Left hindlimb (tissue), 1 donor: ENCODE measurements around the gene GEMIN8.

Experiments
- DNase-seq: peaks from one replicate; pipeline ENCODE4 v3.0.0-alpha.2; 2018

Gene GEMIN8

GRCh38 chrX:14029425-14030173 lies at the start of gene GEMIN8:
TSS of gene GEMIN8 (minus strand) at chrX:14029892. CDS start at chrX:14021478, 8,414 bp downstream.
- DNase-seq: peak; percentile 90

GRCh38 chrX:14076639-14077038 lies 46.9 kb upstream of the GEMIN8 start:
- no peak for DNase-seq

- DNase-seq: no peak
These were observed 43.9 kb upstream of the GEMIN8 start for GRCh38 chrX:14073556-14073955.

GRCh38 chrX:14073071-14073470 lies 43.4 kb upstream of the GEMIN8 start:
- DNase-seq: no peak

- DNase-seq: no peak
These were observed 36.1 kb upstream of the GEMIN8 start for GRCh38 chrX:14065800-14066199.

- DNase-seq: no peak
These were observed 35.1 kb upstream of the GEMIN8 start for GRCh38 chrX:14064626-14065432.

- DNase-seq: no peak
These were observed 32.8 kb upstream of the GEMIN8 start for GRCh38 chrX:14062524-14062923.

- no peak for DNase-seq
These were observed 26.5 kb upstream of the GEMIN8 start for GRCh38 chrX:14056206-14056605.

- DNase-seq: no peak
These were observed 21.7 kb upstream of the GEMIN8 start for GRCh38 chrX:14051416-14051815.

GRCh38 chrX:14050709-14051108 lies 21.0 kb upstream of the GEMIN8 start:
- no peak for DNase-seq

- no peak for DNase-seq
These were observed 13.5 kb upstream of the GEMIN8 start for GRCh38 chrX:14043209-14043608.

GRCh38 chrX:14039344-14039743 lies 9.7 kb upstream of the GEMIN8 start:
- no peak for DNase-seq

GRCh38 chrX:14038375-14039085 lies 8.8 kb upstream of the GEMIN8 start:
- DNase-seq: no peak

GRCh38 chrX:14032406-14032805 lies 2.7 kb upstream of the GEMIN8 start:
- DNase-seq: no peak

- DNase-seq: no peak
These were observed 460 bp upstream of the GEMIN8 start for GRCh38 chrX:14030174-14030530.

GRCh38 chrX:14029039-14029424 lies 660 bp downstream of the GEMIN8 start:
- no peak for DNase-seq

GRCh38 chrX:14028473-14028872 lies 1.2 kb downstream of the GEMIN8 start:
- no peak for DNase-seq

- no peak for DNase-seq
These were observed 2.1 kb downstream of the GEMIN8 start for GRCh38 chrX:14027511-14028019.

GRCh38 chrX:14027036-14027435 lies 2.7 kb downstream of the GEMIN8 start:
- DNase-seq: no peak

- no peak for DNase-seq
These were observed 3.6 kb downstream of the GEMIN8 start for GRCh38 chrX:14026121-14026520.

GRCh38 chrX:14022019-14022418 lies 7.7 kb downstream of the GEMIN8 start:
- DNase-seq: no peak

GRCh38 chrX:14017399-14017798 lies 12.3 kb downstream of the GEMIN8 start:
- no peak for DNase-seq

- DNase-seq: no peak
These were observed 13.8 kb downstream of the GEMIN8 start for GRCh38 chrX:14015941-14016340.

GRCh38 chrX:14015294-14015693 lies 14.4 kb downstream of the GEMIN8 start:
- DNase-seq: no peak
